Activated CD4-positive, alpha-beta T cell treated with anti-CD3 and anti-CD28 coated beads, Interleukin-2, amount 50 U/mL, for 48 hours (primary cell): ENCODE measurements around the gene TKFC.

Experiments
- DNase-seq, 2 experiments: peaks; one replicate each; pipeline ENCODE4 v3.0.0-alpha.2; 2020

TKFC gene

DNA sequence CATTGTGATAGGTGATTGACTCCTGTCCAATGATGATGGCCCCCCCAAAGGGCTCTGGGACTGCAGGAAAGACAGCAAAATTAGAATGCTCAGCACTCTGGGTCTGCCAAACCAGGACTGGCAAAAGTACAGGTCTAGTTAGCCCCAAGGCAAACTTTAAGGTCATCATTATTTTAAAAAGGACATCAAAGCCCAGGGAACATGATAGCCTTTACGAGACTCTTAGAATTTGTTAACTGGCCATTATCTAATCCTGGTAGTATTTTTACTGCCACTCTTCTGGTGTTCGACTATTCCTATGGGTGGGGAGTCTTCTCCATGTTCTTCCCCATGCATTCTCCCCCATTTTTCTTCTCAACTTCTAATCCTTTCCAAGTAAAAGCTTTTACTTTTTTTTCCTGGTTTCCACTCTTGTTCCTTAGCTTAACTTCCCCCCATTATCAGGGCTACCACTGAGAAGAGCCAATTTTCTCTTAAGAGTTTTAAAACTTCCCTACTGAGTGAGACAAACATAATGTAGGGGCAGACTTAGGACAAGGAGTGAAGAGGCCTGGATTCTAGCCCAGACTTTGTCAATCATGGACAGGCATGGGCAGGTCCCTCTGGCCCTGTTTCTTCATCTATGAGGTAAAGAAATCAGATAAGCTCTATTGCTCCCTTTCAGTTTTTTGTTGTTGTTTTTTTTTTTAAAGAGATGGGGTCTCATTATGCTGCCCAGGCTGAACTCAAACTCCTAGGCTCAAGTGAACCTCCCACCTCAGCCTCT lies 7.2 kb upstream of the TKFC start:
- DNase-seq, result no peak

DNA sequence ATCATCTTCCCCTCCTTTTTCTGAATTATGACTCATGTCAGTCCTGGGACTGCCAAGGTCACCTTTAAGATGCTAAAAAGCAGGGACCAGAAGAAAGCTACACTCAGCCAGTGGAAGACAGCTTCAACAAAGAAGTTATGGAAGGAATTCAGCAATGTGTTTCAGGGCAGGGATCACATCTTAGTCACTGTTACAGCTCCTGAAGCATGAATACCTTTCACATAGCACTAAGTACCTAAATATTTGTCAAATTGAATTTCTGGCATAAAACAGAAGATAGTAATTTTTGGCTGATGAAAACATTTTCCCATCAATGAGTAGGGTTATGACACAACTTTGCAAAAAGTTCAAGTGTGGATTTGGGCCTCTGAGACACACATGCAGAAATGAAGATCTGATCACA lies 5.4 kb upstream of the TKFC start:
- no peak for DNase-seq

DNA sequence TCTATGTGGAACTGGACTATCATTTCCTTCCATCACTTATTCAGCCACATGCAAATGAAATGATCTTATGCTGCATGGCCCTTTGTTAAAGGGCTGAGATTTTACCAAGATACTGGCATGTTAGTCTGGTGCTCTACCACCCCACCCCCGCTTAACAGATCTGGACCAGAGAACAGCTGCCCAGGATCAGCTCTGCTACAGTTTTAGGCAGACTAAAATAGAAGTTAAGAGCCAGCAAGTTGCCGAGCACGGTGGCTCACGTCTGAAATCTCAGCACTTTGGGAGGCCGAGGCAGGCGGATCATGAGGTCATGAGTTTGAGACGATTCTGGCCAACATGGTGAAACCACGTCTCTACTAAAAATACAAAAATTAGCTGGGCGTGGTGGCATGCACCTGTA lies 4.7 kb upstream of the TKFC start:
- no peak for DNase-seq

DNA sequence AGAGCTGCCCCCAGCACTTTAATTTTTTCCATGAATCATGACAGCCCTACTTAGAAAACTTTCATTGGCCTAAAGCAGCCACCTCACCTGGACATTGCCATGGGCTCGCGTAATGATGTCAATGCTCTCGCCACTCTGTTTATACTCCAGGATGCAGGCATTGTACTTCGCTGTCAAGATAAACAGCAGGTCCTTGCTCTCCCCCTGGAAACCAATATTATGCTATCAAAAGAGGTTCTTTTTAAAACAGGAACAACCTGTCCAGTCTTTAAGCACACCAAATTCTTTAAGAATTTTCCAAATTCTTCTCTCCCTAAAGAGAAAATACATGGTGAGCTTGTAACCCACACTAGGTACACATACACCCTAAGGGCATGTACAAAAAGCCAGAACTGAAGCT lies 3.2 kb upstream of the TKFC start:
- DNase-seq, result no peak

DNA sequence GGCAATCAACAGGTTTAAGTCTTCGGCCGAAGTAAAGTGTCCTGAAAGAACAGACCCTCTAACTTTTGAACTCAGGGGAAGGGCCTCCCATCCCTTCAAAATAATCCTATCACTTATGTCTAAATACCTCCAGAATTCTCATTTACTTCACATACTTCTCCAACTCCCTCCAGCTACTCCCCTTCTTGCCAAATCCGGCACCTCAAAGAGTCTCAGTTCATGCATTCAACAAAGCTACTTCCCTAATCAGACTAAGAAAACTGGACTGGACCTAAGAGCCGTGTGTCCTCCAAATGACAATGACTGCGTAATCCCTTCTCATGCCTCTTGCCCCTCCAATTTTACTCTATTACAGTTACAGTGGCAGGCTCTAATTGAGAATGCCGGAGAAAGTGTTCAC lies 1.4 kb upstream of the TKFC start:
- DNase-seq, result no peak

DNA sequence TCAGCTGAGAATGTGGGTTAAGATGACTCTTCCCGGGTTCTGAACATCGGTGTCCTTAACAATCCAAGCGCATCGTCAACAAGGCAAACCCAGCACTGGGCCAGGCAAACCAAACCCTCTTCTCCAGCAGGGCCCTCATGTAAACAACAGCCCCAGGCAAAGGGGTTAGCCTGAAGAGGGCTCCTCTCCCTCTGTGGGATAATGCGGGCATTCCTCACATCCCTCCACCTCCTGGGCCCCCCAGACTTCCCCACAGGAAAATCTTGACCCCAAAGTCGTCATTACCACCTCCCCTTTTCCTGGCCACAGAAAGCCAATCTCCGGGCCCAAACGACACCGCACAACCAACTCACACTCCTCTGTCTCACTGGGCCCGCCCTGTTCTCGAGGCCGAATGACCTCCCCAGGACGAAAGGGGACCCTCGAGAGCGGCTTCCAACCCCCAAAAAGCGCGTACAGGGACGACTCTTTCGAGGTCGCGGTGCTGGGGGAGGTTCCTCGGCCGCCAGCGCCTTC lies 689 bp upstream of the TKFC start:
- DNase-seq, result peak; percentile 8 to 17

DNA sequence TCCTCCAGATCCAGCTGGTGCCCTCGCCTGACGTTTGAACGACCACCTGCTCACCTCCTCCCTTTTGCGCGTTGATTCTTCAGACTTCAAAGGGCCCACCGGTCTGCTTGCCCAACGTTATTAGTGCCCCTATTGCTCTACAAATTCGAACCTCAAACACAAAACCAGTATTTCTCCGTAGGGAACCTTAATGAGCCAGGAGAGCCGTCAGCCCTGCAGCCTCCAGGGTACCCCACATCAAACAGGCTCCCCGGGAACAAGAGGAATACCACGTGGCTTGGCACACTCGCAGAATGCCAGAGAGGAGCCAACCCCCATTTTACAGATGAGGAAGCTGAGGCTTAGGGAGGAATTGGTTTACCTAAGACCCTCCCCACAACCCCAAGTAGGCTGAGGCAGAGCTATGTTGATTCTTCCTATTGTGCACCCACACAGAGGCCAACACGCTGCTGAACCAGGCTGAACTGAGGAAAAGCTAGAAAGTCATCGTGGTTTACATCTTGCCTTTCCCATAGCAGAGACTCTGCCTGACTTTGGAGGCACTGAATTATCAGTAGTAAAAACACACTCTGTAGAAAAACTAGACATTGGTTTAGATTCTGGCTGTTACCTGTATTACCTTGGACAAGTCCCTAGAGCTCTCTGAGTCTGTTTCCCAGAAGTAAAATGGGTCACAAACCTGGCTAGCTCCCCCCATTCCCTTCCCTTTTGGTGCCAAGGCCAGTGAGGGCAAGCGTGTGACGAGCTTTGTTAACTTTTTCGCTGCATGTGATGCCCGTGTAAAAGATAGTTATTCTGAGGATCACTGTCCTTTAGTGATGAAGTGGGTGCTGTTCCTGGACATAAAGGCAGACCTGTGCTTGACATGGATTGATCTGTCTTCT lies 764 bp downstream of the TKFC start:
- peak; percentile 34 to 36 for DNase-seq

DNA sequence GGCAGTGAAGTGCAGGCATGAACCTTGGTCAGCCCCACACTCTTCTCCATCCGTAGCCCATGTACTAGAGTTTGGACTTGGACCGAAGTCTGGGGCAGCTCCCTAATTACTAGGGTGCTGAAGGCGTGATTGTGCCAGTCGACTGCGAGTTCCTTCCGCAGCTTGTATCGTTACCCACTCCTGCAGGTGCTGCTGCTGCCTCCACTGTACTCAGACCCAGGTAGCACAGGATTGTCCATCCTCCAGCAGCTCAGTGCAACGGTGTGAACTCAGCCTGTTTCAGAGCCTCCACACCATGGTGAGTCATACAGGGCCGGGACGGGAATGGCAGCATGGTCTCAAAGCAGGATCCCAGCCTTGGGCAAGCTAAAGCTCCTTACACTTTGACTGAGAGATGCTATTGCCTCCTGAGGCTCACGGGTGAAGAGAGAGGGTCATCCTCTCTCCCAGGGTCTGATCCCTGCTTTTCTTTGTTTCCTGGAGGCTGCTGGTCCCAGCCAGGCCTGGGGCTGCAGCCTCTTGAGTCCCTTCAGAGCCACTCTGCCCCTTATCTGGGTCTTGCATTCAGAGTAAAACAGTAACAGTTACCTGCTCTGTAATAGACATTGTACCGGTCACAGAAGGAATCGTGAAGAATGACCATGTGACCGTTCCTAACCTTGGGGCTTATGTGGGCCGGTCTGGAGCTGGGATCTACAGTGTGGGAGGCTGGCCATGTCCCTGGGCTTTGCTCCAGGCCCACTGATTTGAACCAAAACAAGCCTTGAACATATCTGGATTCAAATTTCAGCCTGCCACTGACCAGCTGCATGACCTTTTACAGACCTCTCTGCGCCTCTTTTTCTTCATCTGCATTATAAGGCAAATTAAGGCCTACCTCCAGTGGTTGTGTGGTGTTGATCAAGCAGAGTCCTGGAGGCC lies 1.7 kb downstream of the TKFC start:
- peak in 1 of 2 experiments; percentile 17 for DNase-seq

DNA sequence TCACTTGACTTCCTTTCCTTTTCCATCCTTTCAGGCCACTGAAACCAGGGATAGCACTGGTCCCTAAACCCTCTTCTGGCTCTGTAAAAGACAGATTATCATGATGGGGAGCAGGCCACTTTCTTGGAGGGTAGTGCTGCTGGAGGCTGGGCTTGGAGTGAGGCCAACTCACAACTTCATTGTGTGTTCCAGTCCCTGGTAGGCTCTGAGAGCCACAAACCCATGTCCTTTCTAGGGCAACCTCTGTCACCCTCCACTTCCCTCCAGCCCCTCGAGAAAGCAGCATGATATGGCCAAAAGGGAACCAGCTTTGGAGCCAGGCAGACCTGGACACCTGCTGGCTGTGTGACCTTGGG lies 2.3 kb downstream of the TKFC start:
- DNase-seq, result no peak

DNA sequence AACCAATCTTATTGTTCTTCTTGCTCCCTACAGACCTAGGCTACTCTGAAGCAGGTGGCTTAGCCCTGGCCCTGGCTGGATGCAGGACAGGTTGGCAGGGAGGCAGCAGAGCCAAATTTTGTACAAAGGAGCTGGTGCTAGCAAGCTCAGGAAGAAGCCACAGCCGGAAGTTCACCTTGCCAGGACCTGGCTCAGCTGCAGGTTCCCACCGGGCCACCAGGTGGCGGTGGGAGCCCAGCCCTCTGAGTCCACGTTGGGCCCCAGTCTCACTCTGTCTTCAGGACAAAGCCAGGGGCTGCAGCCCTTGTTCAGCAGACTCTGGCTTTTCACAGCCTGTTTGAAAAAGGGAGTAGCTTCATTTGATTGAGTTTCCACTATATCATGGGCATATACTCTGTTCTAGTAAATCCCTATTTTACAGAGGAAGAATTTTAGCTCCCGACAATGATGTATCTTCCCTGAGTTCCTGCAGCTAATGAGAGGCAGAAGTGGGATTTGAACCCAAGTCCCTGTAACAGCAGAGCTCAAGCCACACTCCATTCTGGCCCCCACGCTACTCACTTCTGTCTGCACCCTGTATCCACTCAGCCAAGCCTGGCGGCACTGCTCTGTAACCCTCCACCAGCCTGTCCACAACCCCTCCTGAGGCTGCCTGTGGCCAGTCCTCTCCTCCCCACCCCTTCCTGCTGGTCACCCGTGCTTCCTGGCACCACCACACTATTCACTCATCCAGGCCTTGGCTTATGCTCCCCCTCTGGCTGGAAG lies 3.3 kb downstream of the TKFC start:
- DNase-seq, result peak; percentile 80 to 85

DNA sequence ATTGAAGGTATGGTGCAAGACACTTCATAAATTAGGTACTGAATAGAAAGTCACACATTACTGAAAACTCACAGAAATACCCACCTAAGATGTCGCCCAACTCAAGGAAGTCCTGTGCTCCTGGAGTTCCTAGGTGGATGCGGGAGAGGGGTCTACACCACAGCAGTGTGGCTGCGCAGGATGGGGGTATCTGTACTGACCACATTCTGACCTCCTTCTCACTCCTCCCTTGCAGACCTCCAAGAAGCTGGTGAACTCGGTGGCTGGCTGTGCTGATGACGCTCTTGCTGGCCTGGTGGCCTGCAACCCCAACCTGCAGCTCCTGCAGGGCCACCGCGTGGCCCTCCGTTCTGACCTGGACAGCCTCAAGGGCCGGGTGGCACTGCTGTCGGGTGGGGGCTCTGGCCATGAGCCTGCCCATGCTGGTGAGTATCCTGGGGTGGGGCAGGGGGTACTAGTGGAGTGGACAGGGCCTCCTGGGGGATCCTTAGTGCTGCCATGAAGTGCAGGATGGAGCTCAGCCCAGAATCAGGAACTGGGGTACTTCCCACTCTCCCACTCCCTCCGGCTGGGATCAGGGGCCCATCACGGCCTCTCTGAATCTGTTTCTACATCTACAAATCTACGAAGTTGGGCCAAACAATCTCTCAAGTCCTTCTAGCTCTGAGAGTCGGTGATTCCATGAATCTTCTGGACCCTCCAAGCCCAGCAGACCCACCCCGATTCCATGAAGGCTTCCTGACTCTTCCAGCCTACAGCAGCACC lies 4.9 kb downstream of the TKFC start:
- DNase-seq, result no peak

DNA sequence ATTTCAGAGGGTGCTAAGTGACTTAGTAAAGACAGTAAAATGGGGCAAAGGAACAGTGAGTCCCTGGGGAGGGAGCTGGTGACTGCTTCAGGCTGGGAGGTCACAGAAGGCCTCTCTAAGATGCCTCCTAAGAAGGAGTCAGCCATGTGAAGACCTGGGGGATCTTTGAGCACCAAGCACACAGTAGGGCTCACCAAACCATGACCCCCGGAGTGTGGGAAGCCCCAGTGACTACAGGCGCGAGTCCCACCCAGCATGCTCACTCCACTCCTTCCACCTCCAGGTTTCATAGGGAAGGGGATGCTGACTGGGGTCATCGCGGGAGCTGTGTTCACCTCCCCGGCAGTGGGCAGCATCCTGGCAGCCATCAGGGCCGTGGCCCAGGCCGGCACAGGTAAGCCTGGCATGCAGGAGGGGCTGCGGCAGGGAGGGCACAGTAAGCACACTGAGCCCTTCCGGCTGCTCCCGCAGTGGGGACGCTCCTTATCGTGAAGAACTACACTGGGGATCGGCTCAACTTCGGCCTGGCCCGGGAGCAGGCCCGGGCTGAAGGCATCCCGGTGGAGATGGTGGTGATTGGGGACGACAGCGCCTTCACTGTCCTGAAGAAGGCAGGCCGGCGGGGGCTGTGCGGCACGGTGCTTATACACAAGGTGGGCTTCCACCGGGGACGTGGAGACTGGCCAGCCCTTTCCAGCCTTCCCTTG lies 5.9 kb downstream of the TKFC start:
- no peak for DNase-seq

DNA sequence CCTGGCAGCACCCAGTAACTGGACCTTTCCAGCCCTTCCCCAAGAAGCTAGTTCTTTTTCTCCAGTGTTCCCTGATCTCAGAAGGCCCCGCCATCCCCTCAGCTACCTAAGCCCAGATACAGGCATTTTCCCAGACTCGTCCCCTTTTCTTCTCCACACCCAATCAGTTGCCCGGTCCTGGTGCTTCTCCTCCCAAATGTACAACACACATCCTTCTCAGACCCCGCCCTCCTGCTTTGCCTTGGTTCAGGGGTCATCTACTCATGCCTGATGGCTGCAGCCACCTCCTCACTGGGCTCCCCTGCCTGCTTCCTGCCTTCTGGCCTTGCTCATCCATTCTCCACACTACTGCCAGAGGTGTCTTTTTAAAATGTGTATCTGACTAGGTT lies 6.5 kb downstream of the TKFC start:
- no peak for DNase-seq

DNA sequence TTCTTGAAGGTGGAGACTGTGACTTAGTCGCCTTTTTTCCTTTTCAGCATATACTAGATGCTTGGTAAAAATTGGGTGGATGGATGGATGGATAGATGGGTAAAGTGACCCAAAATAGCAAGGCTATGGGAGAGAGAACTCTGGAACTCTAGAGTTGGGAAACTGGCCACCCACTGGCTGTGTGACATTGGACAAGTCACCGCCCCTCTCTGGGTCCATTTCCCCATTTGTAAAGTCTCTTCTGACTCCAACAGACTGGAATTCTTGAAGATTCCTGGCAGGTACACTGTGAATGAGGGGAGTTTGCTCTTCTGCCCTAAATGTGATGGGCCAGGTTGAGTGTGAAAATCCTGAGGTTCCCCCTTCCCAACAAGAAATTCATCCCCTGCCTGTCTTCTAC lies 8.0 kb downstream of the TKFC start:
- no peak for DNase-seq

DNA sequence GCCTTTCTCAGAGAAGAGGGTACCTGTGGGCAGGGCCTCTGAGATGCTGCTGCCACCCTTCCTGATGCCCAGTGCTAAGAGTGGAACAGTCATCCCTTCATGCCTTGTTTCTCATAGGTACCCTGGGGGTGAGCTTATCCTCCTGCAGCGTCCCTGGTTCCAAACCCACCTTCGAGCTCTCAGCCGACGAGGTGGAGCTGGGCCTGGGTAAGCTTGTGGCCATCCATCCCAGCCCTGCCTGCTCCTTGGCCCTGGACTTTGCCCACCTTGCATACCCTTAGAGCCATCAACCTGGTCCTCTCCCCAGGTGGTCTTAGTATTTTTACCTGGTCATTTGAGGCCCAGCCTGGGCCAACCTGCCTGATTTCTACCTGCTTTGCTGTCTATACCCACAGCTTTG lies 8.7 kb downstream of the TKFC start:
- no peak for DNase-seq

DNA sequence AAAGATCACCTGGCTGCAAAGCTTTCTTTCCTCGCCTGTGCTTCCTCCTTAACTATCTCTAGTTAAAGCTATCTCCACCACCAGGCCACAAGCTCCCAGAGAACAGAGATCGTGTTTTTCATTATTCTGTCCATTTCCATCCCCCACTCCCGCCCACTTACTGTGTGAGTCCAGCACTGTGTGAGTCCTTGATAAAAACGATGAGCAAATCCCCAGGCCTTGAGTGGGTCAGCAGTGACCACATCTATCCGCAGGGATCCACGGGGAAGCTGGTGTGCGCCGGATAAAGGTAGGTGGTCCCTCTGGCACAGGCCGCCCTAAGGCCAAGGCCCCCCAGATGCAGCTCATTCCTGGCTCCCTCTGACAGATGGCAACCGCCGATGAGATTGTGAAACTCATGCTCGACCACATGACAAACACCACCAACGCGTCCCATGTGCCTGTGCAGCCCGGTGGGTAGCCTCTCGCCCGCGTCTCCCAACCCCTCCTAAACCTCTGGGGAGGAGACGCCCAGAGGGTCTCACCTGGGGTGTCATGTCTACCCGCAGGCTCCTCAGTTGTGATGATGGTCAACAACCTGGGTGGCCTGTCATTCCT lies 9.3 kb downstream of the TKFC start:
- no peak for DNase-seq

DNA sequence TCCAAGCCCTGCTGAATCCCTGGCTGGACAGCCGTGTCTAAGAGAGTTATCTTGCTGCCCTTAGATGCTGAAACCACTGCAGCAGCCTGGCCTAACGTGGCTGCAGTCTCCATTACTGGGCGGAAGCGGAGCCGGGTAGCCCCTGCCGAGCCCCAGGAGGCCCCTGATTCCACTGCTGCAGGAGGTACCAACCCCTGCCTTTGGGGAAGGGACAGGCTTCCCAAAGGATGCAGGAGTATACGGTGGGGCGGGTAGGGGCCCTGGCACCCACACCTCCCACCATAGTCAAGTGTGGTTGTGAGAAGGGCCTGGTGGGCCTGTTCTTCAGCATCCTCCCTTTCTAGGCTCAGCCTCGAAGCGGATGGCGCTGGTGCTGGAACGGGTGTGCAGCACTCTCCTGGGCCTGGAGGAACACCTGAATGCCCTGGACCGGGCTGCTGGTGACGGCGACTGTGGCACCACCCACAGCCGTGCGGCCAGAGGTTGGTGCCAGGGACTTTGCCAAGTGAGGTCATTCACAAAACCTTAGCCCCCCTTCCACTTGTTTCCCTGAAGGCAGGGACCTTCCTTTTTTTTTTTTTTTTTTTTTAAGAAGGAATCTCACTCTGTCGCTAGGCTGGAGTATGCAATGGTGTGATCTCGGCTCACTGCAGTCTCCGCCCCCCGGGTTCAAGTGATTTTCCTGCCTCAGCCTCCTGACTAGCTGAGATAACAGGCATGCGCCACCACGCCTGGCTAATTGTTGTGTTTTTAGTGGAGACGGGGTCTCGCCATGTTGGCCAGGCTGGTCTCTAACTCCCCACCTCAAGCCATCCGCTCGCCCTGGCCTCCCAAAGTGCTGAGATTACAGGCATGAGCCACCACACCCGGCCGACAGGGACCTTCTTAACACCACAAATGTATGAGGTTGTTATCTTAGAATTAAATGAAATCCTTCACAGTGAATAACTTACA lies 11.0 kb downstream of the TKFC start:
- no peak for DNase-seq

DNA sequence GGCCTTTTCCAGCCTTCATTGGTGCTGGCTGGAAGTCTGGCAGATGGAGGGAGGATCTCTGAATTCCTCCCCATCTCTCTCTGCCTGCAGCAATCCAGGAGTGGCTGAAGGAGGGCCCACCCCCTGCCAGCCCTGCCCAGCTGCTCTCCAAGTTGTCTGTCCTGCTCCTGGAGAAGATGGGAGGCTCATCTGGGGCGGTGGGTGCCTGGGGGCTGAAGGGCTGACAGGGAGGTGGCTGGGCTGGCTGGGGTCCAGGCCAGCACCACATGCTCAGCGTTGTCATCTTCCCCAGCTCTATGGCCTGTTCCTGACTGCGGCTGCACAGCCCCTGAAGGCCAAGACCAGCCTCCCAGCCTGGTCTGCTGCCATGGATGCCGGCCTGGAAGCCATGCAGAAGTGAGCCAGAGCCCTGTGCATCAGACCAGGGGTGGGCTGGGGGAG lies 12.2 kb downstream of the TKFC start:
- no peak for DNase-seq
